GM21529 (cell line): ENCODE results near the gene INS.
"Not testable (repeated sequence)": the region's sequence is repeated elsewhere in the genome, so short reads cannot be mapped to it uniquely, and the experiment has no call there.

Experiments used
- ATAC-seq: cut with Tn5 transposase; IDR thresholded peaks from one replicate; pipeline ENCODE4 v1.9.1; 2021; ENCODE audit not compliant: unreplicated experiment

Gene INS

DNA sequence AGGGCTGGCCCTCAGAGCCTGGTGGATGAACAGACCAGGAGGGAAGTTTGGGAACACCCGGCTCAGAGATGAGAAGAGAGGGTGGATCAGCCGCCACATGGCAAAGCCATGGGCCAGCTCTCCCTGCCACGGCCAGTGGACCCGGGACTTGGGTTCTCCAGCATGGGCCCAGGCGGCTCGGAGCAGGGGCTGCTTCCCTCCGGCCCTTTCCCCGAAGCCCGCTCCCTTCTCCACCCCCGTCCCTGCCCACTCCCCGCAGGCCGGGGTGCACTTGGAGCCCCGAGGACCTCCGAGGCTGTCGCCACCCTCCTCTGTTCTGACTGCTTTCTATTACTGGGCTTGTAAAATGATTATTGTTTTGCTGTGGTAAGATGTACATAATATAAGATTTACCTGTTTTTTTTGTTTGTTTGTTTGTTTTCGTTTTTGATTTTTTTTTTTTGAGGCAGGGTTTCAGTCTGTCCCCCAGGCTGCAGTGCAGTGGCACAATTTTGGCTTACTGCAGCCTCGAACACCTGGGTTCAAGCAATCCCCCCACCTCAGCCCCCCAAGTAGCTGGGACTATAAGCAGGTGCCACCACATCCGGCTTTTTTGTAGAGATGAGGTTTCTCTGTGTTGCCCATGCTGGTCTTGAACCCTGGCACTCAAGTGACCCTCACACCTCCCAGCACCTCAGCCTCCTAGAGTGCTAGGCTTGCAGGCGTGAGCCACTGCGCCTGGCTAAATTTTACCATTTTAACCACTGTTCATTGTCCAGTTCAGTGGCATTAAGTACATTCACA is 21.9 kb upstream of the INS start:
- ATAC-seq = no peak

DNA sequence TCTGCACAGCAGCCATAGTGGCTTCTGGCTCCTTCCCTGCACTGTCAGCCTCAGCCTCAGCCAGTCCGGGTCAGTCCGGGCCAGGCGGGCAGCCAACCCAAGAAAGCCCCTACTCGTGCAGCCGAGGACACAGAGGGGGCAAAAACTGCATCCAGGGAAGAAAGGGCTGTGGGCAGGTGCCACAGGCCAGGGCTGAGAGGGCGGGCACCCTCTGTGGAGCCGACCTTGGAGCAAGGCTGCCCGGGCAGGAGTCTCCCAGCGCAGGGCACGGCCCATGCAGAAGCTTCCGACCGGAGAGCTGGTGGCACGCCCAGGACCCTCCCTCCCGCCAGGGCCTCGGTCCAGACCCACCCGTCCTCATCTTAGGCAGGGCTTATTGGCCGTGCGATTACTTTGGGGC is 21.1 kb upstream of the INS start:
- ATAC-seq = no peak

DNA sequence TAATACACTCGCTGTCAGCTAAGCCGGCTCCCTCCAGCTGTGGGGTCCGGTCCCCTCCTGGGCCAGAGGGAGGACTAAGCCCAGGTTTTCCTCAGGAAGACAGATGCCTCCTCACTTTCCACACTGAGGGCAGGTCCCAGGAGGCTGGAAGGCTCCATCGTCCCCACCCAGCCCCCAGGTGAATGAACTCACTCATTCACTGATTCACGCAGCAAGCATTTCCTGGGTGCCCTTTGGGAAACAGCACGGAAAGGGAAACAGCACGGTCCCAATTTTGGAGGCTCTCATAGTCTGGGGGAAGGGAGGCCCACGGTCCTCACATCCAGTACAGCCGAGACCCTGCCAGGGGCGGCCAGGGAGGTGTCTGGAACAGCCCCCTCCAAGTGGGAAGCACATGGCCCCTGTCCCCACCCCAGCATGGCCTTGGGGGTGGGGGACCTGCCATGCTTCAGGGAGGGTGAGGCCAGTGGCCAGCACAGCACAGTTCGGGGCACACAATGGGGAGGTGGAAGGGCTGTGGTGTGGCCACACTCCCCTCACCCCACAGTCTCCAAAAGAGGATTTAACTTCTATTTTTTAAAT is 19.9 kb upstream of the INS start:
- no peak for ATAC-seq

DNA sequence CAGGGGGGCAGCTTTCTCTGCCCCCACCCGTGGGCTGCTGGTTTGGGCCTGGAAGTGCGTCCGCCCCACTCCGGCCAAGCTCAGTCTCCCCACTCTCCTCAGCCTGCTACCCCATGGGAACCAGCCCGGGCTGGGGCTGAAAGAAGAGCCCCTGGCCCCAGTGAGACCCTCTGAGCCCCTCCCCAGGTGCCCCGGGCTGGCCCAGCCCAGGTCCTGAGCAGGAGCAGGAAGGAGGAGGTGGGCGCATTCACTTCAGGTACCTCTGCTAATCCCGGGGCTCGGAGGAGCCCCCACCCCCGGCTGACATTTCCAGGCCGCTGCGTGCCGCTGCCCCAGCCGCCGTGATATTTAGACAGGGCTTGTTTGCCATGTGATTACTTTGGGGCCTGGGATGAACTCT is 19.3 kb upstream of the INS start:
- no peak for ATAC-seq

DNA sequence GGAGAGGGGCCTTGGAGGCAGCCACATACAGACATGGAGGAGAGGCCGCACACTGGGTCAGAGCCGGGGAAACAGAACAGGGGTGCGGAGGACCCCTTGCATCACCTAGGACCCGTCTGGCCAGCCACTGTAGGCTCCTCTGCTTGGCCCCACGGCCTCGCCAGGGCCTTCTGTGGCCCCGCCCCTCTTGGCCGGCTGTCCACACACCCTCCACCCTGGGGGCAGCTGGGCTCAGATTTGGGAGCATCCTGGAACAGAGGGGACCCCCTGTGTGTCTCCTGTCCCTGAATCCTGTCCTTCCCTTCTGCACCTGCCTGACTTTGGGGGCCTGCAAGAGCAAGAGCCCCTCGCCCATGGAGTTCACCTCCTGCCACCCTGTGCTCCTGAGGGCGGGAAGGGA is 18.5 kb upstream of the INS start:
- no peak for ATAC-seq

DNA sequence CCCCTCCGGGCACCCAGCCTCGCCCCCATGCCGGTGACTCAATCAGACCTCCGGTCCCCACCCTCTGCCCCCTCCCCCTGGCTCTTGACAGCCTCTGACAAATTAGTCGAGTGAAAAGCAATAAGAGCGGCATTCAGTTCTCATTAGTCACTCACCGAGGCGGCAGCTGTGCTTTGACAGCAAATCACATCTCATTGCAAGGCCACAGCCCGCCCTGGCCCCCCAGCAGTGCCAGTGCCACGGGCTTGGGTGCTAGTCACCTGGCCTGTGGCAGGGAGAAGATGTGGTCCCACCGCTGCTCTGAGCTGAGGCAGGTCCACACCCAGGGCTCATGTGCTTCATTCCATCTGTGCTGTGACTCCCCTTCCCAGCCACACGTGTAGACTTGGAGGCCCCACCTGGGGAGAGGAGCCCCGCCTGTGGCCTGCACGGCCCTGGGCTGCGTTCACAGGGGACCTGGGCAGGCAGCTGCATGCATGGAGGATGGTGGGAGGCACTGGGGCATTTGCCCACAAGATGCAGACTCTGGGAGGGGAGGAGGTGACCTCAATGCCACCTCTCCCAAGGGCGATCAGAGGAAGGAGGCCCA is 18.0 kb upstream of the INS start:
- no peak for ATAC-seq

DNA sequence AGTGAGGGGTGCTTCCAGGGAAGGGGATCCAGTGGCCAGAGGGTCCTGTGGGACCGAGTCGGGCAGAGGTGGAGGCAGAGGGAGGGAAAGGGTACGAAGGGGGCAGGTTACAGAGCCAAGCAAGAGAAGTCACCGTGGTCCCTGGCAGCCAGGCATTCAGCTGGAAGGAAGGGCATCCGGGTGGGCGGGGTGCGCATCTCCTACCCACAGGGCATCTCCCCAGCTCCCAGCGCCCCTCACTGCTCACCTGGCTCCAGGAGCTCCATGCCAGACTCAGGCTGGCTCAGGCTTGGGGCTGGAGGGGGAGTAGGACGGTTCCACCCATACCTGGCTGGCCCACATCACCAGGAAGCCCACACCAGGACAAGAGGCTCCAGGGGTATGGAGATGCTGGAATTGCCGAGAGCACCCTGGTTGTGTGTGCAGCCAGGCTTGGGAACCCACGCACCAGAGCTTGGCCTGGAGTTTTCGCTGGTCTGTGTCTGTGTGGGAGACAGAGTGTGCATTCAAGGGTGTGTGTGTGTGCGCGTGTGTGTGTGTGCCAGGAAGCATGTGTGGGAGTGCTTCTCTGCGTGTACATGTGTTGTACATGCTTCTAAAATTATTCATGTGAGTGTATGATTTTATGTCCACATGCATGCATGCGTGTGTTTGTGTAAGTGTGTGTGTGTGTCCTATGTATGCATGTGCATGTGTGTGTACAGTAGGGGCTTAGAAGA is 17.2 kb upstream of the INS start:
- not testable (repeated sequence) for ATAC-seq

DNA sequence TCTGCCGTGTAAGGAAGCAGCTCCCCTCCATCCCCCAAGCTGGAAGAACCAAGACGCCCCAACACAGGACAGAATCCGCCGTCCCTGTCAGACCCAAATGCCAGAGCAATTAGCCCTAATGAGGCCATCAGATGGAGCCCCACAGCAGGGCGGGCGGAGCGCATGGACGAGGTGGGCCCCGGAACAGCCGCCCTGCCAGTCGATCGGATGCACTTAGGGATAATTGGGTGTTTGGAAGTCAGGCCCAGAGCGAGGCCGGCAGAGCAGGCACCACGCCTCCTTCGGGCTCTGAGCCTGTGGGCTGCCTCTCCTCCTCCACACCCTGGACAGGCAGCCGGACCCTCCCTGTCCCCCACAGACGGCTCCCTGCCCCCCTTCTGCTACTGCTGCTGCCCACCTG is 16.1 kb upstream of the INS start:
- ATAC-seq = no peak

DNA sequence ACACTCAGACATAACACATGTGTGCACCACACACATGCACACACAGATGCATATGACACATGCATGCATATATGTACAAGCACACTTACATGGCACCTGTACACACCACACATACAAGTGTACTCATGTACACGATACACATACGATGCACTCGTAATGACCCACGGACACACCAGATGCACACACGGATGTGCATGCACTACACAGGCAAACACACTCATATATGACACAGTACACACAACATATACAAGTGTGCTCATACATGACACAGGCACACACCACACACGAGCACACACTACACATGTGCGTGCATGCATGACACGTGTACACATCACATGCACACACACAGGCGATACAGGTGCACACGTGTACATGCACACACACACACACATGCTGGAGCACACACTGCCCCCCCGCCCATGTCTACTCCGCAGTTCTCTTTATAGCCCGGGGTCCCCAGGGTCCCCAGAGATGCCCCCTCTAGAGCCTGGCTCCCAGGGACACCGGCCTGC is 15.4 kb upstream of the INS start:
- ATAC-seq = no peak

DNA sequence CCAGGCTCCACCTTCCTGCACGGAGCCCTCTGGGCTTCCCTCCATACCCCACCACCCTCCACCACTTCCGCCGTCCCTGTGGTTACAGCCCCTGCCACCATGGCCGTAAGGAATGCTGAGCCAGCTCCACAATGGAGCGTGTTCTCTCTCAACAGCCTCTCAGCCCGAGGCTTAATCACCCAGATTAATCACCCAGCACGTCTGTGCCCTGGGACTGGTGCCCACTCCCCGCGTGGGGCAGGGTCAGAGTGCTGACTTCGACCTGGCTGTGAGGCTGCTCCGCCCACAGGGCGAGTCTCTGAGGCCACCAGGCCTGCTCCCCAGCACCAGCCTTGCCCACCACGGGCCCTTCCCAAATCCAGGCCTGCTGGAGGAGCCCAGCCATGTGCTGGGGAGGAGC is 14.7 kb upstream of the INS start:
- ATAC-seq = no peak

DNA sequence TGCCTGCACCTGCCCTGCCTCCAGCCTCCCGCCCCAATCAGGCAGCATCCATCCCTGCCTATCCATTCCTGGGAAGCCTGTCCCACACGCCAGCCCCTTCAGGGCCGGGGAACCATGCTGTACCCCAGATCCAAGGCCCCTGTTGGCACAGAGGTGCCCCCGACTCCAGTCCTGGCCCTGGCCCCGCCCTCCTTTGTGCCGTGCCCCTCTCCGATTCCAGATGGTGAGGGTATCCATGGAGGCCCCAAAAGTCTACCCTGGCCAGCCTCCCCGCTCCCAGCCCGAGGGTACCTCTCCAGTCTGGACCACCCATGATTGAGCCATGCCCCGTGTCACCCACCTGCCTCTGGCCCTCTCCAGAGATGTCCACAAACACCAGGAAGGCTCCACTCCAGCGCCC is 13.4 kb upstream of the INS start:
- no peak for ATAC-seq

DNA sequence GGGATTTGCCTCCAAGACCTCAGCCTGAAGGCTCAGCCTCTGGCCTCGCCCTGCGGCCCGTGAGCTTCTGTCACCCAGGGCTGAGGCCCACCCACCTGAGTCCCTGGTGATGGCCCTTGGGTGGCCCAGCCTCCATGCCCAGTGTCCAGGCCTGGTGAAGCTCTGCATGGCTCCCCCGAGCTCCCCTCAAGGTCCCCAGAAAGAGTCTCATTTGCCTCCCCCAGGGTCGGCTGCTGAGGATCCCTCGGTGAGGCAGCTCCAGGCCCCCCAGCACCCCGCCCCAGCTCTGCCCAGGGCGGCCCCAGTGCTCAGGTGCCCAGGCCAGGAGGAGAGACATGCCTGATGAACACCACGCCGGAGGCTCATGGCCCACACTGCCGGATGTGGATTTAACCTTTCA is 12.8 kb upstream of the INS start:
- no peak for ATAC-seq

DNA sequence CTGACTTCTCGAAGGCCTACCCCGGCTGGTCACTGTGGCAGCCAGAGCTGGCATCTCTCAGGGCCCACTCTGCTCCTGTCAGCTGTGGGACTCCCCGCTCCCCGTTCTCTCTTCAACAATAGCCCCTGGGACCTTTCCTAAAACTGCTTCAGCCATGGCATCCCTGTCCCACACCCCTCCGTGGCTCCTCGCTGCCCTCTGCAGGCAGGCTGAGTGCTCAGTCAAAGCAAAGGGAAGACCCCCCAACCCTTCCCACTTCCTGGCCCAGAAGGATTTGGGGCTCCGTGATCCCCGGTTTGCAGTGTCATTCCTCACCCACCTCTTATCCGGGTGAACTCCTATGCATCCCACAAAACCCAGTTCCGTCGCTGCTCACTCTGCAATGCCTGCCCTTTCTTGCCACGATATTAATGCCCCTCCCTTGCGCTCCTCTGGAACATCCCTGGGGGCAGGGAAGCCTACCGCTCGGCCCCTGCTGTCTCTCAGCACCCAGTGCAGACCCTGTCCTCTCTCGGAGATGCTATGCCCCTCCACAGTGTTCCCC is 12.2 kb upstream of the INS start:
- no peak for ATAC-seq

DNA sequence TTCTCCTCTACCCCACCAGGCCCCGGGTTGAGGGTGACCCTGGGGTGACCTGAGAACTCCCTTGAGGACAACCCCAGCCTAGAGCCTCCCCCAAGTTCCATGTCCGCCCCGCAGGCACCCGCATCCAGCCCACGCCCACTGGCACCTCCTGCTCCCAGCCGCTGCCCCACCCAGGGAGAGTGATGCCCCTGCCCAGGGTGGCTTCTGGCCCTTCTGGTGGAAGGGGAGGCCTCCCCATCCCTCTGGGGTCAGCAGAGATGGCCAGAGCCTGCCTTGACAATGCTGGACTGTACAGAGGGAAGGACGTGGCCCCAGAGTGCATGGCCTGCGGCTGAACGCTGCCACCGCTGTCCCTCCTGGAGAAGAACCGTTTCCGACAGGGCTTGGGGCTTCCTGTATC is 11.7 kb upstream of the INS start:
- no peak for ATAC-seq

DNA sequence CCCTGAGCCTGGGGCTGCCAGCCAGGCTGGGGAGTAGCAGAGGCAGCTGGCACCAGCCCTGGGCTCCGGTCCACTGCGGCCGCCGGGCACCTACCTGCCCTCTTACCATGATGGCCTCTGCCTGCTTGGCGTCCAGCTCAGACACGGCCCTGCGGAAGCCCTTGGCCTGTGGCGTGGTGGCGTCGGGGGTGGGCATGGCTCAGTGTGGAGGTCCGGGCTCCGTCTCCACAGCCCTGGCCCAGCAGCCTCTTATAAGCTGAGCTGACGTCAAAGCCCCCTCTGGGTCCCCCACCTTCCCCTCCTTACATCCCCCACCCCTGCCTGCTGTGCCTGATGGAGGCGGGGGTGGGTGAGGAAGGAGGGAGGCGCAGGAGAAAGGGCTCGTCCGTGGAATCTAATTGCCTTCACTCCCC is 10.6 kb upstream of the INS start, which contains the start of gene TH:
TH (minus strand) TSS at position 225 of the 413 bp plus-strand sequence; CDS start at position 196, 29 bp downstream.
- no peak for ATAC-seq

DNA sequence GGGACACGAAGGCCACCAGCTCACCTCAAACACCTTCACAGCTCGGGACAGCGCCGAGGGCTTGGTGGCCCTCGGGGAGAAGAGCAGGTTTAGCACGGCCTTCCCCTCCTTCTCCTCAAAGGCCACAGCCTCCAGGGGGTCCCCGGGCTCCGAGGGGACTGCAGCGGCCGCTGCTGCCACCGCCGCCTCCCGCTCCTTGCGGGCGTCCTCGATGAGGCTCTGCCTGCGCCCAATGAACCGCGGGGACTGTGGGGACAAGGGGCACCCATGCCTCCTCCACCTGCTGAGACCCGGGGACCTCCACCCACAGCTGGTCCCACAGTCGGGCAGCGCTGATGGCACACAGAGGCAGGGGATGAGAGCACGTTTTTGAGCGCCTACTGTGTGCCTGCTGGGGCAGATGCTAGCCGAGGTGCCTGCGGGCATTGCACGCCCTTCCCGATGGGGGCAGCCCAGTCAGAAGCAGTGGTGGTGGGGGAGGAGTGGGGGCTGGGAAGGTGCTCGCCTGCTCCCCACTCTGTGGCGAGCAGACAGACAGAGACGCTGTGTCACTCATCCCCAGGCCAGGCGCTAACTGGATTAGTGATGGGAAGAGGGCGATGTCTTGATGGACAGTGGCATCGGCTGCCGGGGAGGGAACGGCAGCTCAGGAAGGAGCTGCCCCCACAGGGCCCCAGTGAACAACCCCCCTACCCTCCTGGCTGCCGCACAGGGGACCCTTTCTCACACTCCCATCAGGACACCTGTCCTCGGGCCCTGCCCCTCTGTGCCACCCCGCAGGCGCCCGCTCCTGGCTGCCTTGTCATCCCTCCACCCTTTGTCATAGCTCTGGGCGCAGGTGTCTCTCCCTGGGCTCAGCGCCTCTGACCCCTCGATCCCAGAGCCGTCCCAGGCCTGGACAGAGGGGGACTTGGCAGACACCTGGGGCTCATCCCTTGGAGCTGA is 8.9 kb upstream of the INS start:
- ATAC-seq = no peak

DNA sequence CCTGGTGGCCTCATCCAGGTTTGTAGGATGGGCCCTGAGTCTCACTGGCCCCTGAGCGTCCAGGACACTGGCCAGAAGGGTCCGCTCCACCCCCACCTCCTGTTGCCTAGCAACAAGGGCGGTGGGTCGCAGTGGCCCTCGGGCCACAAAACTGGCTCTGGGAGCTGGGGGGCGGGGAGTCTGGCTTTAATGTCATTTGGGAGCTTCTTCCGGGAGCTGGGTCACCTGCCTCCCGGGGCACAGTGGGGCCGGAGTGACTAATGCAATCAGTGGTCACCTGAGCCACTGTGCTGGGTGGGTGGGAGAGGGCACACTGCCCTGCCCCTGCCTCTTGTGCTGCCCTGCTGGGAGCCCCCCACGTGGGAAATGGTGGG is 8.0 kb upstream of the INS start:
- no peak for ATAC-seq

DNA sequence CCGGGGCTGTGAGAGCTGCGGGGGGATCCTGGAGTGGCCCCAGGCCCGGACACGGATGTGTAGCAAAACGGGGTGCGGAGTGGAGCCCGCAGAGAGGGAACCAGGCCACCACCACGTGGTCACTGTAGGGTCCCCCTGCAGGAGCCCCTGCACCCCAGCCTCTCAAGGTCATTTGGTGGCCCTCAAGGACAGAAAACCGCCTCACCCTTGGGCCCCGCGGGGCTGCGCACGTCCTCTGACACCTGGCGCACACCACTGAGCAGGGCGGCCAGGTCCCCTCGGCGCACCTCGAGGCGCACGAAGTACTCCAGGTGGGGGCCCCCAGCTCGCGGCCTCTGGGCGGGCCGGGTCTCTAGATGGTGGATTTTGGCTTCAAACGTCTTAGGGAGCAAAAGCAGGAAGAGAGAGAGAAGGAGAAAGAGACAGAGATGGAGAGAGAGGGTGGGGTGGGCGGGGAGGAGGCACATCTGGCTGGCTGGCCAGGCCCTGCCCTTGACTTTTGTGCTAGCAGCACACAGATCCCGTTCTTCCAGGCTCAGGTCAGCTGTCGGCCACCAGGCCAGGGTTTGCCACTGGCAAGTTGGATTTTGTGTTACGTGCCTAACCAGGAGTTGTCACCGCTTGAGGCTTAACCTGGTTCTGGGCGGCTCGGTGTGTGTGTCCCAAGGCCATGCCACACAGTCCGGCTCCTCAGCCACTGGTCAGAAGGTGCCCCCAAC is 7.4 kb upstream of the INS start:
- ATAC-seq = no peak

DNA sequence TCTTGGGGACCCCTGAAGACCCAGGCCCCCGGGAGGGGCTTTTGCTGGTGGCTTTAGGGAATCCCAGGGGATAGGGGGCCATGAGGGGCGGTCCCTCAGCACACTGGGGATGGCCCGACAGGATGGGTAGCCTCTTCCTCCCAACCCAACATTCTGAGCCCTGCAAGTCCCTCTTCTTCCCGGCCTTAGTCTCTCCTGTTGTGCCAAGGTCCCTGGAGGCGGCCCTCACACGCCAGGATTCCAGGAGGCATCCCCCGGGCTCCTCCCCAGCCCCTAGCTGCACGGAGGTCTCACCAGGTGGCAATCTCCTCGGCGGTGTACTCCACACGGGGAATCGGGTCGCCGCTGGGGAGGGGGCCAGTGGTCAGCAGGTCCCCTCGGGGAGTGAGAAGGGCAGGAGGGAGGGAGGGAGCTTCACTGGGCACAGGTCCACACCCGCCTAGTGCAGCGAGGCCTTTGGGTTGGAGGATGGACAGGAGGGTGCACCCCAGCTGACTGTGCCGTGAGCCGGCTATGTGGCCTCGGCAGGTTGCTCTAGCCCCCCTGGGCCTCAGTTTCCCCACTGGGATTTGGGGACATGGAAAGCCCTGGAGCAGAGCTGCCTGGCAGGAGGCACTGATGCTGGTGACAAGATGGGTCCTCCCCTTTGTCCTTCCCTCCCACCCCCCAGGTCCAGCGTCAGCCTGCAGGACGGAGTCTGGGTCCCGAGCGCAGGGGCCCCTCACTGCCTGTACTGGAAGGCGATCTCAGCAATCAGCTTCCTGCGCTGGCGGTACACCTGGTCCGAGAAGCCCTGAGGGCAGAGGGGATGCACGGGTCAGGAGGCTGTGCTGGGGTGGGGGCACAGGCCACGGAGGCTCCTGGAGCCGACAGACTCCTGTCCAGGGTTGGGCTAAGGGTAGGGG is 6.4 kb upstream of the INS start:
- ATAC-seq = no peak
